Fibroblast of lung (primary cell): ENCODE results near the gene CDKN2B. TPM values are rescaled to one million over a fixed set of nuclear protein-coding genes. Genes with fewer than 3 reads are reported as not detected.

ENCODE experiments used
- DNase-seq, 2 donors: peaks; one replicate each; pipeline versions ENCODE4 v3.0.0 to v3.0.0-alpha.2; 2010; ENCODE audit warnings: low read depth in 2 of 2
- H2AFZ ChIP-seq: 2 replicates; pipeline ENCODE4 v1.5.1; 2012; ENCODE audit warnings: low read length, control low read depth, inconsistent platforms
- H3K27ac ChIP-seq: 2 replicates; pipeline ENCODE4 v1.5.1; 2011; ENCODE audit warnings: low read length, control low read depth; ENCODE audit not compliant: insufficient read depth
- H3K27me3 ChIP-seq: 2 replicates; pipeline ENCODE4 v1.5.1; 2011; ENCODE audit warnings: mild to moderate bottlenecking, low read length; ENCODE audit not compliant: control insufficient read depth, insufficient read depth
- H3K36me3 ChIP-seq: 2 replicates; pipeline ENCODE4 v1.5.1; 2011; ENCODE audit warnings: low read length; ENCODE audit not compliant: control insufficient read depth, insufficient read depth
- H3K4me1 ChIP-seq: 2 replicates; pipeline ENCODE4 v1.5.1; 2011; ENCODE audit warnings: low read length; ENCODE audit not compliant: control insufficient read depth, insufficient read depth; ENCODE audit errors: extremely low read depth
- H3K4me2 ChIP-seq: 2 replicates; pipeline ENCODE4 v1.5.1; 2011; ENCODE audit warnings: low read length, control low read depth; ENCODE audit not compliant: insufficient read depth; ENCODE audit errors: extremely low read depth
- H3K4me3 ChIP-seq, 4 experiments: fragments of 200-600 bp in 1 of 4; sonication (generic) in 1 of 4; replicated peaks in 1 of 4; 2 replicates each; pipeline ENCODE4 v1.5.1; 2011 to 2016; ENCODE audit warnings: low read length in 4 of 4, low read depth in 3 of 4, mild to moderate bottlenecking in 3 of 4, control low read depth in 2 of 4, inconsistent platforms in 1 of 4, mixed read lengths in 1 of 4; ENCODE audit not compliant: insufficient read depth in 1 of 4; ENCODE audit errors: control extremely low read depth in 1 of 4
- H3K79me2 ChIP-seq: 2 replicates; pipeline ENCODE4 v1.5.1; 2012; ENCODE audit warnings: mild to moderate bottlenecking, low read length, inconsistent platforms; ENCODE audit not compliant: control insufficient read depth, insufficient read depth
- H3K9ac ChIP-seq: 2 replicates; pipeline ENCODE4 v1.5.1; 2011; ENCODE audit warnings: mild to moderate bottlenecking, low read length, control low read depth; ENCODE audit not compliant: insufficient read depth
- H3K9me3 ChIP-seq: 2 replicates; pipeline ENCODE4 v1.5.1; 2012; ENCODE audit warnings: low read depth, low read length; ENCODE audit not compliant: control insufficient read depth, insufficient read depth
- H4K20me1 ChIP-seq: 2 replicates; pipeline ENCODE4 v1.5.1; 2011; ENCODE audit warnings: low read length; ENCODE audit not compliant: control insufficient read depth, insufficient read depth; ENCODE audit errors: extremely low read depth
- EZH2 ChIP-seq: IDR thresholded peaks from 2 replicates; pipeline ENCODE4 v1.5.1; 2012; ENCODE audit warnings: low read length, control low read depth, mild to moderate bottlenecking; ENCODE audit errors: missing control alignments
- polyA plus RNA-seq, 2 donors: library from polyadenylated mRNA; depleted of rRNA in 1 of 2; stranded (reverse) in 1 of 2; unstranded in 1 of 2; fragments of >200 nt; gene quantifications; 2 replicates each; pipeline ENCODE4 v1.2.1, GENCODE V29; 2011 to 2012; ENCODE audit warnings: missing spikeins in 1 of 2
- total RNA-seq: library from RNA; depleted of rRNA; stranded (reverse); fragments of >200 nt; gene quantifications from 2 replicates; pipeline ENCODE4 v1.2.1, GENCODE V29; 2014
- TF ChIP-seq, protein P1 (sequence below), 2 donors: IDR thresholded peaks in 1 of 2; conservative IDR thresholded peaks in 1 of 2; 1 replicate in 1 of 2; 2 replicates in 1 of 2; pipeline ENCODE4 v1.5.1; 2011 to 2012; ENCODE audit warnings: low read length in 2 of 2, control low read depth in 1 of 2, inconsistent platforms in 1 of 2, low read depth in 1 of 2, mild to moderate bottlenecking in 1 of 2

Gene CDKN2B
- total and polyA plus RNA-seq, 2 donors (not counting 1 experiment from before 2014, with no cell fraction given): 22.6 to 44.9 TPM

DNA sequence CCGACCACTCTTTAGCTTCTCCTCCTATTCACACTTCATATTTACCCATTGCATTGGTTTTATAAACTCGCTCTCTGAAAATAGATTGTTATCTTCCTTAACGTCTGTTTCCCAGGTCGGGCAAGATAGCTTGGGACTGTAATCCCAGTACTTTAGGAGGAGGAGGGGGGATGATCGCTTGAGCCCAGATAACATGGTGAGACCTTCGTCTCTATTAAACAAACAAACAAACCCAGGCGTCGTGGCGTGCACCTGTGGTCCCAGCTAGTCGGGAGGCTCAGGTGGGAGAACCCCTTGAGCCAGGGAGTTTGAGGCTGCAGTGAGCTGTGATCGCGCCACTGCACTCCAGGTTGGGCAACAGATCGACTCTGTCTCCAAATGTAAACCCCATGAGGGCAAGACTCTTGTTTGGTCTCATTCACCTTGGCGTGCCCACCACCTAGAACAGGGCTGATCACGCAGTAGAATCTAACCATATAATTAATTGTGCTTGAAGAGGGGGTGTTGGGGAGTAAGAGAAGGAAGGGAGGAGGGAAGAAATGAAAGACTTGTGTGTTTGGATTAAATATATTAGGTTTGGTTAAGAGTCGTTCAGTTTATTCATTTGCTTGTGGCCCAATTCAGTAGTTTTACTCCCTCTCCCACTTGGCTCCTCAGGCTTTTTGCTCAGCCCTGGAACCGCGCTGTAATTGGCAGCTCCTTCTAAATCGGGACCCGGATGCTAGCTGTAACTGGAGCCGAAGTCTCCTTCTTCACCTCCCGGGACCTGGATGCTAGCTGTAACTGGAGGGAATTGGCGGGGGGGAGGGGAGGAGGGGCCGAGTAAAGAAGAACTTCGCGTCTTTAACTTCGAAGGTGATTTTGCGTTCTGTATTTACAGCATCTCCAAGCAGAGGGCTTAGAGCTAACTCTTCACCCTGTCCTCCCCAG lies 39.8 kb downstream of the CDKN2B start:
- Histone ChIP-seq H3K27ac (no peak overlapping the region), H3K27me3 (peaks cover 61% of the 10 kb centered on the region), H3K79me2 (no peaks in the 10 kb centered on the region), H3K4me1 (no peaks in the 10 kb centered on the region), H3K9me3 (no peaks in the 10 kb centered on the region), H3K4me3 (no peak overlapping the region), H4K20me1 (no peaks in the 10 kb centered on the region), H3K4me2 (no peak overlapping the region), H2AFZ (no peak overlapping the region), H3K9ac (no peak overlapping the region), H3K36me3 (no peaks in the 10 kb centered on the region)
- TF ChIP-seq EZH2: peak; percentile 77
- TF ChIP-seq, protein P1, sequence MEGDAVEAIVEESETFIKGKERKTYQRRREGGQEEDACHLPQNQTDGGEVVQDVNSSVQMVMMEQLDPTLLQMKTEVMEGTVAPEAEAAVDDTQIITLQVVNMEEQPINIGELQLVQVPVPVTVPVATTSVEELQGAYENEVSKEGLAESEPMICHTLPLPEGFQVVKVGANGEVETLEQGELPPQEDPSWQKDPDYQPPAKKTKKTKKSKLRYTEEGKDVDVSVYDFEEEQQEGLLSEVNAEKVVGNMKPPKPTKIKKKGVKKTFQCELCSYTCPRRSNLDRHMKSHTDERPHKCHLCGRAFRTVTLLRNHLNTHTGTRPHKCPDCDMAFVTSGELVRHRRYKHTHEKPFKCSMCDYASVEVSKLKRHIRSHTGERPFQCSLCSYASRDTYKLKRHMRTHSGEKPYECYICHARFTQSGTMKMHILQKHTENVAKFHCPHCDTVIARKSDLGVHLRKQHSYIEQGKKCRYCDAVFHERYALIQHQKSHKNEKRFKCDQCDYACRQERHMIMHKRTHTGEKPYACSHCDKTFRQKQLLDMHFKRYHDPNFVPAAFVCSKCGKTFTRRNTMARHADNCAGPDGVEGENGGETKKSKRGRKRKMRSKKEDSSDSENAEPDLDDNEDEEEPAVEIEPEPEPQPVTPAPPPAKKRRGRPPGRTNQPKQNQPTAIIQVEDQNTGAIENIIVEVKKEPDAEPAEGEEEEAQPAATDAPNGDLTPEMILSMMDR (conservative IDR thresholded peaks at IDR 0.05 in 1 of 2, IDR thresholded peaks at IDR 0.05 in 1 of 2; ENCODE audit: low read depth in 1 of 2, low read length in 2 of 2): no peak
- DNase-seq: no peak

DNA sequence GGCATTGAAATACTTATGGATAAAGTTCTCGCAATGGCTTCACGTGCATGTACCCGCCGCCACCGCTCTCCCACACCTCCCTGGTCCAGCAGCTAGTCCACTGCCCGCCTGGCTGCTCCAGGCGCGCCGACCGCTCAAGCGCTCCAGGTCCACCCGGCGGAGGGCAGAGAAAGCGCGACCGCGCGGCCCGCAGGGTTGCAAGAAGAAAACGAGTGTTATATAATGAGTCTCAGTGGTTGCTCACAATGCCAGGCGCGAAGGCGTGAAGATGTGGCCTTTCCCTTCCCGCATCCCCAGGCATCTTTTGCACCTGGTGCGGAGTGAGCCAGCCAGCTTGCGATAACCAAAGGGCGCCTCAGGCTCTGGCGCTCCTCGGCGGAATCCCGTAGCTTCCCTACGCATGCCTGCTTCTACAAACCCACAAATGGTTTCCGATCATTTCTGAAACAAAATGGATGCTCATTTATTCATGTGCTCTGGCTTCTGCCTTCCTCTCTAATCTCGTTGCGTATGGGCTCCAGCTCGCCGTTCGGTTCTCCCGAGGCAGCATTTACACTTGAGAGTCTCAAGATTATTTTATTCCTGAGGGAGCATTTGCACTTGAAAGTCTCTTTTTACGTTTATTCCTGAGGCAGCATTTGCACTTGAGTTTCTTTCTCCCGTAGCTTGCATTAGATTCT lies 40.6 kb downstream of the CDKN2B start:
- H4K20me1 ChIP-seq: no peaks in the 10 kb centered on the region
- no peak overlapping the region for H2AFZ ChIP-seq
- H3K79me2 ChIP-seq: no peaks in the 10 kb centered on the region
- no peaks in the 10 kb centered on the region for H3K9me3 ChIP-seq
- no peak overlapping the region for H3K4me3 ChIP-seq
- peak overlapping the region; percentile 56 for H3K4me2 ChIP-seq
- H3K36me3 ChIP-seq: no peaks in the 10 kb centered on the region
- H3K4me1 ChIP-seq: no peaks in the 10 kb centered on the region
- peak; percentile 82 for TF ChIP-seq EZH2
- TF ChIP-seq, protein P1 (conservative IDR thresholded peaks at IDR 0.05 in 1 of 2, IDR thresholded peaks at IDR 0.05 in 1 of 2; ENCODE audit: low read depth in 1 of 2, low read length in 2 of 2): no peak
- no peak overlapping the region for H3K9ac ChIP-seq
- no peak overlapping the region for H3K27ac ChIP-seq
- no peak for DNase-seq
- peaks cover 53% of the 10 kb centered on the region for H3K27me3 ChIP-seq

DNA sequence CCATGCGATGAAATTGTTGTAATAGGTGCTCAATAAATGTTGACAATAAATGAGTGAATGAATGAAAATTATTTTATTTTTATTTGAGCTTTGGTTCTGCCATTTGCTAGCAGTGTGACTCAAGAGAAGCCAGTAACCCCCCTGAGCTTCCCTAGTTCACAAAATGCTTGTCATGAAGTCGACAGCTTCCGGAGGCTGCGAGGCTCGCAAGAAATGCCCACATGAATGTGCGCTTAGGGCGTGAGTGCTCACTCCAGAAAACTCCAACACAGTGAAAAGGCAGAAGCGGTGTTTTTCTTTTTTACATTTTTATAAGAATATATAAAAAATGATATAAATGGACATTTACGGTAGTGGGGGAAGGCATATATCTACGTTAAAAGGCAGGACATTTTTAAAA lies 41.4 kb downstream of the CDKN2B start:
- Histone ChIP-seq H3K27me3 (peaks cover 50% of the 10 kb centered on the region), H3K4me3 (no peak overlapping the region), H3K9ac (no peak overlapping the region), H2AFZ (no peak overlapping the region), H3K27ac (no peak overlapping the region), H3K9me3 (no peaks in the 10 kb centered on the region), H3K36me3 (no peaks in the 10 kb centered on the region), H3K4me1 (no peaks in the 10 kb centered on the region), H3K4me2 (no peak overlapping the region), H4K20me1 (no peaks in the 10 kb centered on the region), H3K79me2 (no peaks in the 10 kb centered on the region)
- no peak for DNase-seq
- TF ChIP-seq, protein P1 (conservative IDR thresholded peaks at IDR 0.05 in 1 of 2, IDR thresholded peaks at IDR 0.05 in 1 of 2; ENCODE audit: low read depth in 1 of 2, low read length in 2 of 2): no peak
- no peak for TF ChIP-seq EZH2
